Heart left ventricle (tissue), 16 donors: ENCODE measurements around the gene ORC5. TPM values are rescaled to one million over a fixed set of nuclear protein-coding genes. Genes with fewer than 3 reads are reported as not detected.

Source experiments
- ATAC-seq, 4 donors: fragments of 200-7000 bp; cut with Tn5 transposase; one replicate each; pipeline ENCODE4 v1.9.1; 2020 to 2022; ENCODE audit warnings: moderate library complexity in 4 of 4, mild to moderate bottlenecking in 3 of 4, moderate number of reproducible peaks in 1 of 4
- DNase-seq, 5 donors: peaks; one replicate each; pipeline ENCODE4 v3.0.0-alpha.2; 2020
- H3K27ac ChIP-seq, 12 donors: fragments of 200-600 bp; sonication (generic) in 4 of 12; one replicate each; pipeline versions ENCODE4 v1.5.0 to v1.8.0; 2016 to 2022; ENCODE audit warnings: mild to moderate bottlenecking in 2 of 12
- H3K27me3 ChIP-seq, 9 donors: fragments of 200-600 bp; sonication (generic) in 2 of 9; one replicate each; pipeline versions ENCODE4 v1.5.1 to v1.8.0; 2016 to 2022; ENCODE audit warnings: mild to moderate bottlenecking in 3 of 9
- H3K36me3 ChIP-seq, 9 donors: fragments of 200-600 bp; sonication (generic) in 2 of 9; one replicate each; pipeline versions ENCODE4 v1.5.0 to v1.8.0; 2018 to 2022; ENCODE audit warnings: mild to moderate bottlenecking in 2 of 9
- H3K4me1 ChIP-seq, 12 donors: fragments of 200-600 bp; sonication (generic) in 4 of 12; one replicate each; pipeline versions ENCODE4 v1.5.0 to v1.8.0; 2016 to 2022; ENCODE audit warnings: mild to moderate bottlenecking in 3 of 12
- H3K4me3 ChIP-seq, 12 donors: fragments of 200-600 bp; sonication (generic) in 4 of 12; one replicate each; pipeline versions ENCODE4 v1.5.0 to v1.8.0; 2017 to 2022; ENCODE audit warnings: mild to moderate bottlenecking in 9 of 12, moderate library complexity in 4 of 12
- H3K9me3 ChIP-seq, 12 donors: fragments of 200-600 bp; sonication (generic) in 4 of 12; one replicate each; pipeline versions ENCODE4 v1.5.0 to v1.8.0; 2016 to 2022; ENCODE audit warnings: mild to moderate bottlenecking in 1 of 12
- CTCF ChIP-seq, 12 donors: fragments of 200-600 bp; sonication (generic) in 4 of 12; IDR thresholded peaks; one replicate each; pipeline versions ENCODE4 v1.5.0 to v1.8.0; 2018 to 2022; ENCODE audit warnings: antibody characterized with exemption in 12 of 12, mild to moderate bottlenecking in 5 of 12
- POLR2A ChIP-seq, 2 donors: fragments of 450-650 bp; IDR thresholded peaks; one replicate each; pipeline ENCODE4 v1.6.1; 2017; ENCODE audit warnings: antibody characterized with exemption in 2 of 2, mild to moderate bottlenecking in 2 of 2, moderate library complexity in 2 of 2
- WGBS, 4 donors: extraction: QIAGEN DNeasy Blood & Tissue Kit in 2 of 4; methylation state at CpG; one replicate each; pipeline versions ENCODE4 v1.1.5 to v1.1.7; 2013 to 2018; 5-methylcytosine and 5-hydroxymethylcytosine counted together
- intact Hi-C, 10 donors: fragments of 100-400 bp; cut with DNase I; formaldehyde crosslinking; loops; one replicate each; pipeline versions ENCODE4 v1.11.1 to v1.14.2; 2022
- polyA plus RNA-seq, 2 donors: library from polyadenylated mRNA; stranded (reverse); fragments of 200-250 nt; gene quantifications; one replicate each; pipeline ENCODE4 v1.2.3, GENCODE V29; 2013
- total RNA-seq, 9 donors: library from RNA; depleted of rRNA in 2 of 9; stranded (reverse); fragments of >200 nt in 2 of 9; fragmentation: NEBNext Ultra II Directional in 3 of 9; extraction: Animal tissue kit (Norgen Biotek cat#: 25700) in 3 of 9; gene quantifications; one replicate each; pipeline versions ENCODE4 v1.1.0 to v1.2.4, GENCODE V29; 2016 to 2023
- donor health status: ischemic (EF 13 %, LVEDD 7.1; RV severe dilation, severe dysfunction).
- donor health status: healthy with polysubstance abuse.
- donor health status: DM: no; HTN: yes; CAD: no.
- donor health status: DM: no; HTN: no; CAD: no.
- donor health status: ischemic (EF 25% LVEDD 6.9; RV normal size, moderate dysfunction).
- donor health status: ischemic (EF 25% LVEDD 5.7; RV mildly dilated, moderate dysfunction).
- donor health status: healthy.
- donor health status: DM: yes; HTN: yes; CAD: no.
- donor health status: ischemic (EF 35%, LVEDD 5.7; RV mildly dilated, moderate dysfunction).
- donor health status: nonischemic (EF 11% LVEDD 7.7; RV severe dilation, severe dysfunction).
- donor health status: DM: yes; HTN: yes; CAD: no.
- donor health status: PGD.
- donor health status: ischemic (EF 29% LVEDD 5.4; RV normal size, mild dysfunction).
- donor health status: nonischemic (EF 23%, LVEDD 6.1; RV moderate dilation, normal function).

ORC5 gene
- total and polyA plus RNA-seq, 11 donors = 2.4 to 11.2 (median 7.0) TPM

GRCh38 chr7:104127204-104127603 lies 80.6 kb downstream of the ORC5 start:
- intact Hi-C loops = no loop called here
- TF ChIP-seq CTCF (IDR thresholded peaks at IDR 0.05) (no peak), POLR2A (IDR thresholded peaks at IDR 0.05) (no peak)
- Histone ChIP-seq H3K27ac (no peak overlapping the region), H3K9me3 (no peaks in the 10 kb centered on the region), H3K4me1 (no peaks in the 10 kb centered on the region), H3K36me3 (peaks cover 0 to 68% (median 42%) of the 10 kb centered on the region in 9 donors), H3K4me3 (no peak overlapping the region), H3K27me3 (no peaks in the 10 kb centered on the region)
- DNase-seq (no peak), ATAC-seq (no peak)
- 93 to 97% (median 94%) methylated on average over 2 of the region's 2 CpGs for WGBS, 4 donors

- no peak for DNase-seq
- 60 to 68% (median 63%) methylated on average over 4 of the region's 4 CpGs for WGBS, 4 donors
- Histone ChIP-seq H3K27ac (no peak overlapping the region), H3K4me3 (no peak overlapping the region), H3K4me1 (no peaks in the 10 kb centered on the region), H3K27me3 (no peaks in the 10 kb centered on the region), H3K36me3 (peaks cover 0 to 60% (median 39%) of the 10 kb centered on the region in 9 donors), H3K9me3 (peaks cover 0 to under 1% (median 0%) of the 10 kb centered on the region in 12 donors)
- TF ChIP-seq POLR2A (IDR thresholded peaks at IDR 0.05) (no peak), CTCF (IDR thresholded peaks at IDR 0.05) (no peak)
- no peak for ATAC-seq
- intact Hi-C loops = no loop called here
Observed at GRCh38 chr7:104126411-104126841, 81.4 kb downstream of the ORC5 start.

- intact Hi-C loops = no loop called here
- Histone ChIP-seq H3K27me3 (no peaks in the 10 kb centered on the region), H3K4me1 (no peaks in the 10 kb centered on the region), H3K9me3 (peaks cover 0 to 6% (median 0%) of the 10 kb centered on the region in 12 donors), H3K27ac (no peak overlapping the region), H3K4me3 (no peak overlapping the region), H3K36me3 (peaks cover 0 to 46% (median 27%) of the 10 kb centered on the region in 9 donors)
- DNase-seq (no peak), ATAC-seq (no peak)
- WGBS, 4 donors = 71 to 98% (median 84%) methylated on average over 4 of the region's 4 CpGs
- TF ChIP-seq POLR2A (IDR thresholded peaks at IDR 0.05) (no peak), CTCF (IDR thresholded peaks at IDR 0.05) (no peak)
Observed at GRCh38 chr7:104124893-104125477, 82.8 kb downstream of the ORC5 start.

GRCh38 chr7:104124469-104124868 lies 83.3 kb downstream of the ORC5 start:
- WGBS, 4 donors = 93 to 97% (median 96%) methylated on average over 3 of the region's 3 CpGs
- no peak overlapping the region for H3K27ac ChIP-seq
- intact Hi-C loops = no loop called here

More at GRCh38 chr7:104124469-104124868, 83.3 kb downstream of the ORC5 start:
- no peak for DNase-seq
- TF ChIP-seq CTCF (IDR thresholded peaks at IDR 0.05) (no peak), POLR2A (IDR thresholded peaks at IDR 0.05) (no peak)
- peaks cover 0 to 41% (median 25%) of the 10 kb centered on the region in 9 donors for H3K36me3 ChIP-seq
- H3K9me3 ChIP-seq = peaks cover 0 to 6% (median 0%) of the 10 kb centered on the region in 12 donors
- ATAC-seq = no peak
- no peaks in the 10 kb centered on the region for H3K27me3 ChIP-seq
- no peak overlapping the region for H3K4me3 ChIP-seq
- H3K4me1 ChIP-seq = no peaks in the 10 kb centered on the region
